ENCODE data around the gene PMM2. TPM values are rescaled to one million over a fixed set of nuclear protein-coding genes. Genes with fewer than 3 reads are reported as not detected.

Gene PMM2
- total RNA-seq, 1 experiment from 2014 or later = 59.4 TPM

DNA sequence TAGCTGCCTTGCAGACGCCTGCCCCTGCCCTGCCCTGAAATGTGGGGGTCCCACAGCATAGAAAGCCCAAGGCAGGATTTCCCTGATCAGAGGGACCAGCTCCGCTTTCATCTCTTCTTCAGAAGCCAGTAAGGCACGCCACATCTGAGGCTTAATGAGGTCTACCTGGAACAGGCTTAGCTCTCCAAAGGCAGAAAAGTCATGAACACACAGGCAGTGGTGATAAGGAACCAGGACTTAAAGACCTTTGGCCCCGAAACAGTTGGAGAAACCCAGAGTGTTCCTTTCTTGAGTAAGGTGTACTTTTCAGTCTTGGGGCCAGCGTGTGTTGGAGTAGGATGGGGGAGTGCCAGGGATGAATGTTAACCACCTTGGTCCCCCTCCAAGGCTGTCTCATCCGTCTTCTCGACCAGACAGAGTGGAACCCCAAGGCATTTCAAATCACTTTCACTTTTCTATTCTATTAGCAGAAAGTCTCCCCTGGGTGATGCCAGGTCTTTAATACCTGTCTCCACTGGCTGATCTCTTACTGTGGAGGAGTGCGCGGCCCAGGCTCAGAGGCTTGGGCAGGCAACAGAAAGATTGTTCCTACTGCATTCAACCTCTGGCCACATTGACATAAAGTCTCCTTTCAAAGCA is 44.1 kb upstream of the PMM2 start:
- intact Hi-C loops (cut with micrococcal nuclease) = no loop called here
- H3K4me3 Mint-ChIP-seq (ENCODE audit: unreplicated experiment) = no peak overlapping the region
- TF ChIP-seq, protein P1, sequence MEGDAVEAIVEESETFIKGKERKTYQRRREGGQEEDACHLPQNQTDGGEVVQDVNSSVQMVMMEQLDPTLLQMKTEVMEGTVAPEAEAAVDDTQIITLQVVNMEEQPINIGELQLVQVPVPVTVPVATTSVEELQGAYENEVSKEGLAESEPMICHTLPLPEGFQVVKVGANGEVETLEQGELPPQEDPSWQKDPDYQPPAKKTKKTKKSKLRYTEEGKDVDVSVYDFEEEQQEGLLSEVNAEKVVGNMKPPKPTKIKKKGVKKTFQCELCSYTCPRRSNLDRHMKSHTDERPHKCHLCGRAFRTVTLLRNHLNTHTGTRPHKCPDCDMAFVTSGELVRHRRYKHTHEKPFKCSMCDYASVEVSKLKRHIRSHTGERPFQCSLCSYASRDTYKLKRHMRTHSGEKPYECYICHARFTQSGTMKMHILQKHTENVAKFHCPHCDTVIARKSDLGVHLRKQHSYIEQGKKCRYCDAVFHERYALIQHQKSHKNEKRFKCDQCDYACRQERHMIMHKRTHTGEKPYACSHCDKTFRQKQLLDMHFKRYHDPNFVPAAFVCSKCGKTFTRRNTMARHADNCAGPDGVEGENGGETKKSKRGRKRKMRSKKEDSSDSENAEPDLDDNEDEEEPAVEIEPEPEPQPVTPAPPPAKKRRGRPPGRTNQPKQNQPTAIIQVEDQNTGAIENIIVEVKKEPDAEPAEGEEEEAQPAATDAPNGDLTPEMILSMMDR (IDR thresholded peaks at IDR 0.05; ENCODE audit: unreplicated experiment) = no peak
- no TSS peak for BruUV-seq (replicated peaks)
- DNase-seq (ENCODE audit: unreplicated experiment) = no peak
- ChIA-PET CTCF (interaction anchor here (0.6 to 1.1 kb wide), 4 partner anchors 9 to 127 kb away, joined by 3 to 4 read pairs (median 3); no protein-coding TSS in a partner anchor), POLR2A (interaction anchor here (0.6 to 1.1 kb wide), 2 partner anchors 23 to 114 kb away, joined by 3 read pairs; no protein-coding TSS in a partner anchor)
- H3K27ac Mint-ChIP-seq (ENCODE audit: low read depth, unreplicated experiment) = no peak overlapping the region
- no peaks in the 10 kb centered on the region for H3K27me3 Mint-ChIP-seq (ENCODE audit: insufficient read depth, unreplicated experiment)
- peaks cover 8% of the 10 kb centered on the region for H3K4me1 Mint-ChIP-seq (ENCODE audit: insufficient read depth, unreplicated experiment)
- no peaks in the 10 kb centered on the region for H3K36me3 Mint-ChIP-seq (ENCODE audit: insufficient read depth, unreplicated experiment)
- no peaks in the 10 kb centered on the region for H3K9me3 Mint-ChIP-seq (ENCODE audit: unreplicated experiment)

DNA sequence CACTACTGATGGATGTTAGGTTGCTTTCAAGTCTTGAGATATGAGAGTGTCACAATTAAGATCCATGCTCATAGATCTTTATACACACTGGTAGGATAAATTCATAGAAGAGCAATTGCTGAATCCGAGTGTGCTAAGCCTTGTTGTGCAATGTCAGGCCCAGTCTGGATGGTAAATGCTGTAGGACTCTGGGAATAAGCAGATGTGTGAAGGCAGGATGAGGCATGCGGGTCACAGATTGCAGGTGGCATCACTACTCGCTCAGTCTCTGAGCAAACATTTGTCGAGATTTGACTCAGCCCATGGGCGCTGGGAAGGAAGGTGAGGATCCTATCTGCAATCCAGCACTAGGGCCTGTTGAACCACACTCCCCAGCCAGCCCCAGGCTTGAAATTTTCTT is 40.9 kb upstream of the PMM2 start:
- Mint-ChIP-seq H3K9me3 (ENCODE audit: unreplicated experiment) (no peaks in the 10 kb centered on the region), H3K27ac (ENCODE audit: low read depth, unreplicated experiment) (no peak overlapping the region), H3K4me1 (ENCODE audit: insufficient read depth, unreplicated experiment) (peaks cover 6% of the 10 kb centered on the region), H3K27me3 (ENCODE audit: insufficient read depth, unreplicated experiment) (no peaks in the 10 kb centered on the region), H3K4me3 (ENCODE audit: unreplicated experiment) (no peak overlapping the region), H3K36me3 (ENCODE audit: insufficient read depth, unreplicated experiment) (no peaks in the 10 kb centered on the region)
- no peak for DNase-seq (ENCODE audit: unreplicated experiment)
- ChIA-PET POLR2A (no interaction called here), CTCF (no interaction called here)
- intact Hi-C loops (cut with micrococcal nuclease) = no loop called here
- no TSS peak for BruUV-seq (replicated peaks)
- TF ChIP-seq, protein P1 (IDR thresholded peaks at IDR 0.05; ENCODE audit: unreplicated experiment) = no peak

DNA sequence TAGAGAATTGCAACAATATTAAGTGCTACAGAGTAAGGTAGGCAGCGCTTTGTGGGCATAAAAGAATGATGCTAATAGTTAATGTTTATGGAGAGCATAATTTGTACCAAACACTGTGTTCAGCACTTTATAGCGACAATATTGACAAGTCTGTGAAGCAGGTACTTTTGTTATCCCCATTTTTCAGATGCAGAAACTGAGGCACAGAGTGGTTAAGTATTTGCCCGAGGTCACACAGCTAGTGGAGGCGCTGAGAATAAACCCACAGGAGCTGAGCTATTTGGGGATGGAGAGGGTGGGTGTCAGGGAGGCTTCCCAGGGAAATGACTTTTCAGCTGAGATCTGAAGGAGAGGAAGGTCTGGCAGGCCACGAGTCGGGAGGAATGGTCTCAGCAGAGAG is 39.6 kb upstream of the PMM2 start:
- TF ChIP-seq, protein P1 (IDR thresholded peaks at IDR 0.05; ENCODE audit: unreplicated experiment) = no peak
- Mint-ChIP-seq H3K36me3 (ENCODE audit: insufficient read depth, unreplicated experiment) (no peaks in the 10 kb centered on the region), H3K4me3 (ENCODE audit: unreplicated experiment) (no peak overlapping the region), H3K4me1 (ENCODE audit: insufficient read depth, unreplicated experiment) (no peaks in the 10 kb centered on the region), H3K27me3 (ENCODE audit: insufficient read depth, unreplicated experiment) (no peaks in the 10 kb centered on the region), H3K9me3 (ENCODE audit: unreplicated experiment) (no peaks in the 10 kb centered on the region), H3K27ac (ENCODE audit: low read depth, unreplicated experiment) (no peak overlapping the region)
- DNase-seq (ENCODE audit: unreplicated experiment) = no peak
- BruUV-seq (replicated peaks) = no TSS peak
- CTCF ChIA-PET = interaction anchor here (0.7 kb wide), 2 partner anchors 24 to 85 kb away, joined by 3 to 4 read pairs; no protein-coding TSS in a partner anchor
- POLR2A ChIA-PET = no interaction called here
- intact Hi-C loops (cut with micrococcal nuclease) = no loop called here

DNA sequence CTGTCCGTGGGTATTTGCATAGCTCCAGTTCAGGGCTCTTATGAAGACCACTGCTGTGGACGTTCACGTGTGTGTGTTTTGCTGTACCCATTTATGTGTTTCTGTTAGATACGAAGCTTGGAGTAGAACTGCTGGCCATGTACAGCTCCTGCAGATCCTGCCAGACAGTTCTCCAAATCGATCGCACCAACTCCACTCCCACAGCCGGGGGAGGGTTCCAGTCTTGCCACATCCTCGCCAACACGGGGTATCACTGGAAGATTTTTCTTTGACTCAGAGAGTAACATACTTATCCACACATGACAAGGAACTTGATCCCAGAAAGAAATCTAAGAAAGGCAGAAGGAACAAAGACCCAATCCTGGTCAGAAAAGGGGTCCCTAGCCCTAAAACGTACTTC is 37.6 kb upstream of the PMM2 start:
- CTCF ChIA-PET = interaction anchor here (1.6 kb wide), 1 partner anchor 32 kb away, joined by 4 read pairs; no protein-coding TSS in a partner anchor
- no TSS peak for BruUV-seq (replicated peaks)

More for the DNA sequence above, 37.6 kb upstream of the PMM2 start:
- Mint-ChIP-seq H3K36me3 (ENCODE audit: insufficient read depth, unreplicated experiment) (no peaks in the 10 kb centered on the region), H3K27ac (ENCODE audit: low read depth, unreplicated experiment) (no peak overlapping the region), H3K4me3 (ENCODE audit: unreplicated experiment) (no peak overlapping the region), H3K9me3 (ENCODE audit: unreplicated experiment) (no peaks in the 10 kb centered on the region), H3K27me3 (ENCODE audit: insufficient read depth, unreplicated experiment) (no peaks in the 10 kb centered on the region), H3K4me1 (ENCODE audit: insufficient read depth, unreplicated experiment) (no peaks in the 10 kb centered on the region)
- no peak for DNase-seq (ENCODE audit: unreplicated experiment)
- TF ChIP-seq, protein P1 (IDR thresholded peaks at IDR 0.05; ENCODE audit: unreplicated experiment) = no peak
- POLR2A ChIA-PET = no interaction called here
- intact Hi-C loops (cut with micrococcal nuclease) = no loop called here

Measured in MCF 10A (cell line).